ENCODE data around the gene EYS. TPM values are rescaled to one million over a fixed set of nuclear protein-coding genes. Genes with fewer than 3 reads are reported as not detected.
A peak's percentile ranks its signal among the peaks of the same experiment; 100 is the strongest.

EYS gene
- total and polyA plus RNA-seq, 8 donors = 0.03 to 0.25 (median 0.13) TPM

DNA sequence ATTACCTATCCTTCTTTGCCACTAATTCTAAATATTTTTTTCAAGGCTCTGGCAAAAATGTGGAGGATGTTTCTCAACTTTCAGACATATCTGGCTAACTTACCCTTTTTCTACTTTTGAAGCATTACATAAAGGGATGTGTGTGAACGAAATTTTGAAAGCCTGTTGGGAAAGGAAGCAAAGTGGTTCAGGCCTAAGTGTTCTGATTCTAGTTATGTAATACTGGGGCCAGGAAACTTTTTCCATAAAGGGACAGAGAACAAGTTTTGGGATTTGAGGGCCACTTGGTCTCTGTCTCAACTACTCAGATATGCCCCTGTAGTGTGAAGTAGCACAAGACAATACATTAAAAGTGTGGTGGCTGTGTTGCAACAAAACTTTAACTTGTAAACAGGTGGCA, 1349.6 kb downstream of the EYS start:
- H3K4me3 ChIP-seq = no peak overlapping the region
- FAIRE-seq (no peak), ATAC-seq (no peak), DNase-seq (no peak)
- intact Hi-C loops (cut with DNase I) = no loop called here
- TF ChIP-seq, protein P1, sequence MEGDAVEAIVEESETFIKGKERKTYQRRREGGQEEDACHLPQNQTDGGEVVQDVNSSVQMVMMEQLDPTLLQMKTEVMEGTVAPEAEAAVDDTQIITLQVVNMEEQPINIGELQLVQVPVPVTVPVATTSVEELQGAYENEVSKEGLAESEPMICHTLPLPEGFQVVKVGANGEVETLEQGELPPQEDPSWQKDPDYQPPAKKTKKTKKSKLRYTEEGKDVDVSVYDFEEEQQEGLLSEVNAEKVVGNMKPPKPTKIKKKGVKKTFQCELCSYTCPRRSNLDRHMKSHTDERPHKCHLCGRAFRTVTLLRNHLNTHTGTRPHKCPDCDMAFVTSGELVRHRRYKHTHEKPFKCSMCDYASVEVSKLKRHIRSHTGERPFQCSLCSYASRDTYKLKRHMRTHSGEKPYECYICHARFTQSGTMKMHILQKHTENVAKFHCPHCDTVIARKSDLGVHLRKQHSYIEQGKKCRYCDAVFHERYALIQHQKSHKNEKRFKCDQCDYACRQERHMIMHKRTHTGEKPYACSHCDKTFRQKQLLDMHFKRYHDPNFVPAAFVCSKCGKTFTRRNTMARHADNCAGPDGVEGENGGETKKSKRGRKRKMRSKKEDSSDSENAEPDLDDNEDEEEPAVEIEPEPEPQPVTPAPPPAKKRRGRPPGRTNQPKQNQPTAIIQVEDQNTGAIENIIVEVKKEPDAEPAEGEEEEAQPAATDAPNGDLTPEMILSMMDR (IDR thresholded peaks at IDR 0.05) = no peak
- H3K27ac ChIP-seq = no peak overlapping the region
- H3K4me1 ChIP-seq = no peaks in the 10 kb centered on the region
- WGBS, 2 donors = 25 to 60% methylated on average over 1 of the region's 1 CpG
- H3K36me3 ChIP-seq = no peaks in the 10 kb centered on the region
- no peaks in the 10 kb centered on the region for H3K9me3 ChIP-seq
- H3K27me3 ChIP-seq = no peaks in the 10 kb centered on the region

DNA sequence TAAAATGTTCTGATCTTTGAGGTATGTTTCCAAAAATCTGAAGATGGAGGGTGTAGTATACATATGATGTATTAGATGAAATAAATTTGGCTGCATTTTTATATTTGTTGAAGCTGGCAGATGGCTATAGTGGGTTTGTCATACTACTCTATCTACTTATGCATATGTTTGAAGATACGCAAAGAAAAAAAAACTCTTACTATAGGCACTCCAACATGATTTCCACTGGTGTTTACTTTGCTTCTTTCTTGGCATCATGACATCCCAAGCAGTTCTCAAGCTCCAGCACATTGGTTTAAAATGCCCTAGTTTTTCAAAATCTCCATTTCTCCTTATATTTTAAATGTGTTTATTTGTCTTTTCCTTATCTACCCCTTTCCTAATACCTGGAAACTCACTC, 1359.6 kb downstream of the EYS start:
- no peaks in the 10 kb centered on the region for H3K4me1 ChIP-seq
- 63 to 75% methylated on average over 1 of the region's 1 CpG for WGBS, 2 donors
- H3K9me3 ChIP-seq = no peaks in the 10 kb centered on the region
- H3K36me3 ChIP-seq = no peaks in the 10 kb centered on the region
- H3K4me3 ChIP-seq = no peak overlapping the region
- intact Hi-C loops (cut with DNase I) = no loop called here
- ATAC-seq (no peak), DNase-seq (no peak), FAIRE-seq (no peak)
- no peaks in the 10 kb centered on the region for H3K27me3 ChIP-seq
- no peak overlapping the region for H3K27ac ChIP-seq
- TF ChIP-seq, protein P1 (IDR thresholded peaks at IDR 0.05) = no peak

DNA sequence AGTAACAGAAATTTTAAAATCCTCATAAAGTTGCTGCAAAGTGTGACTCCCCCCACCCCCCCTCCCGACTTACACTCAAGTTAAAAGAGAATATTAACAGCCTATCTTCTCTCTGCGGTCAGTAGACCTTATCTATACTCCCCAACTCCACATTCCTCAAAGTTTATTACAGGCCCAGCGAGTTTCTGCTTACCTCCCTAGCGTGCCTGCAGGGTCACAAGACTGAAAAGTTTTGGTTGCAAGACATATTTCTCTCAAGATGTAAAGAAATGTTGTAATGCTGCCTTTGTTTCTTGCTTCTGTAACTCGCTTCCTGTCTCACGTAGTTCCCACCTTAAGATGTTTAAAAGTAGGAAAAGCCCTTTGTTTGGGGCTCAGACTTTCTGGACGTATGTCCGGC, 1371.8 kb downstream of the EYS start:
- FAIRE-seq = no peak
- H3K9me3 ChIP-seq = no peaks in the 10 kb centered on the region
- intact Hi-C loops (cut with DNase I) = loop anchor here in 1 of 3 donors (10.0 kb wide), 1 partner anchor 410 kb away; no protein-coding TSS in a partner anchor
- DNase-seq = no peak
- WGBS, 2 donors = 64 to 68% methylated on average over 8 of the region's 8 CpGs
- H3K4me3 ChIP-seq = no peak overlapping the region
- H3K27me3 ChIP-seq = no peaks in the 10 kb centered on the region
- TF ChIP-seq, protein P1 (IDR thresholded peaks at IDR 0.05) = no peak
- H3K27ac ChIP-seq = no peak overlapping the region
- ATAC-seq = no peak
- no peaks in the 10 kb centered on the region for H3K4me1 ChIP-seq
- H3K36me3 ChIP-seq = no peaks in the 10 kb centered on the region

DNA sequence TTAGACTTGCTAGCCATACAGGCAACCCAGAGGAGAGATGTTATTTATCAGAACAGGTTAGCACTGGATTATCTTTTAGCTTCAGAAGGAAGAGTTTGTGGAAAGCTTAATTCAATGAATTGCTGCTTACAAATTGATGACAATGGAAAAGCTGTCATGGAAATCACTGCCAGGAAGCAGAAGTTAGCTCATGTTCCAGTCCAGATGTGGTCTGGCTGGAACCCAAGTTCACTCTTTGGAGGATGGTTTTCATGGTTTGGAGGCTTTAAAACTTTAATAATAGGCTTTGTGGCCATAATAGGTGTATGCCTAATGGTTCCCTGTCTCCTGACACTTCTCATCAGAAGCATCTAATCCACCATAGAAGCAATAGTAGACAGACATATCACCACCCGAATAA, 1372.4 kb downstream of the EYS start:
- Histone ChIP-seq H3K4me1 (no peaks in the 10 kb centered on the region), H3K27ac (no peak overlapping the region), H3K4me3 (no peak overlapping the region), H3K9me3 (no peaks in the 10 kb centered on the region), H3K36me3 (no peaks in the 10 kb centered on the region), H3K27me3 (no peaks in the 10 kb centered on the region)
- ATAC-seq = no peak
- intact Hi-C loops (cut with DNase I) = loop anchor here in 1 of 3 donors (10.0 kb wide), 1 partner anchor 410 kb away; no protein-coding TSS in a partner anchor
- no peak for FAIRE-seq
- TF ChIP-seq, protein P1 (IDR thresholded peaks at IDR 0.05) = no peak
- DNase-seq = no peak
- 81 to 89% methylated on average over 1 of the region's 1 CpG for WGBS, 2 donors

DNA sequence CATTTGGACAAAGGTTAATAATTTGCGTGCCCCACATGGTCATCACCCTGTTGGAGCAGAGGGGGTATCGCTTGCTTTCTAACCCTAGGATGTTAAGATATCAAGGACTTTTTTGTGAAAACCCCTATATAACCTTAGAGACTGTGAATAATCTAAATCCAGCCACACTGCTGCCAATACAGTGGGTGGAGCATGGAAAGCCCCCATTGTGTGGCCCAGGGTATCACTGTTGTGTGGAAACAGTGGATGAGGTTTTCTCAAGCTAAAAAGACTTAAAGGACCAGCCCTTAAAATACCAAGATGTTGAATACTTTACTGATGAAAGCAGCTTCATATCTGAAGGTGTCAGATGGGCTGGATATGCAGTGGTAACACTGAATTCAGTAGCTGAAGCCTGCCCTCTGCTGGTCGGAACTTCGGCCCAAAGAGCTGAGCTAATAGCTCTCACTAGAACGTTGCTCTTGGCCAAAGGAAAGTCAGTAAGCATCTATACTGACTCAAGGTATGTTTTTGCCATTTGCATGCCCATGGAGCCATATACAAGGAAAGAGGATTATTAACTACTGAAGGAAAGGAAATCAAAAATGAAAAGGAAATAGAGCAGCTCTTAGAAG, 1376.2 kb downstream of the EYS start:
- intact Hi-C loops (cut with DNase I) = loop anchor here in 1 of 3 donors (10.0 kb wide), 1 partner anchor 406 kb away; no protein-coding TSS in a partner anchor
- H3K4me3 ChIP-seq = no peak overlapping the region
- no peaks in the 10 kb centered on the region for H3K4me1 ChIP-seq
- WGBS, 2 donors = 23 to 29% methylated on average over 5 of the region's 5 CpGs
- DNase-seq (peak; percentile 47 to 88 (median 65)), ATAC-seq (peak; percentile 56 to 67 (median 64)), FAIRE-seq (no peak)
- TF ChIP-seq, protein P1 (IDR thresholded peaks at IDR 0.05) = peak; percentile 50 to 66 (median 58)
- no peak overlapping the region for H3K27ac ChIP-seq
- H3K9me3 ChIP-seq = no peaks in the 10 kb centered on the region
- H3K27me3 ChIP-seq = no peaks in the 10 kb centered on the region
- H3K36me3 ChIP-seq = no peaks in the 10 kb centered on the region
